A673 (cell line): Measurements from ENCODE around the gene UVSSA. TPM values are rescaled to one million over a fixed set of nuclear protein-coding genes. Genes with fewer than 3 reads are reported as not detected.

ENCODE experiments used
- BruUV-seq: library from RNA; stranded (reverse); fragments of 400-500 nt; replicated peaks from 2 replicates; lab custom pipeline; 2021; lab: Mats Ljungman, UMichigan
- CTCF ChIA-PET: fragments of 300-600 bp; sonication (Branson Sonifier 250); formaldehyde crosslinking; loops from one replicate; lab custom pipeline; 2022; ENCODE audit warnings: antibody characterized with exemption; lab: Charles Lee
- POLR2A ChIA-PET: fragments of 300-600 bp; sonication (Branson Sonifier 250); formaldehyde crosslinking; loops from one replicate; lab custom pipeline; 2022; ENCODE audit warnings: antibody characterized with exemption; ENCODE audit not compliant: low non-redundant PET; lab: Charles Lee
- DNase-seq: peaks from one replicate; pipeline ENCODE4 v3.0.0-alpha.2; 2015; ENCODE audit warnings: low spot score
- H3K27ac ChIP-seq: fragments of 200-600 bp; sonication (generic); 2 replicates; pipeline ENCODE4 v1.5.1; 2016; ENCODE audit warnings: mixed run types, low read depth, mild to moderate bottlenecking, mixed read lengths, antibody characterized with exemption, low read length; ENCODE audit not compliant: poor library complexity, severe bottlenecking
- H3K27me3 ChIP-seq: fragments of 200-600 bp; sonication (generic); replicated peaks from 2 replicates; pipeline ENCODE4 v1.6.1; 2017; ENCODE audit warnings: mixed run types, low read depth, mild to moderate bottlenecking, mixed read lengths, antibody characterized with exemption, low read length; ENCODE audit not compliant: insufficient read depth, poor library complexity
- H3K36me3 ChIP-seq: fragments of 200-600 bp; sonication (generic); 2 replicates; pipeline ENCODE4 v1.6.1; 2016; ENCODE audit warnings: mixed run types, mild to moderate bottlenecking, mixed read lengths, antibody characterized with exemption, low read length; ENCODE audit not compliant: insufficient read depth, poor library complexity, severe bottlenecking
- H3K4me1 ChIP-seq: fragments of 200-600 bp; sonication (generic); 2 replicates; pipeline ENCODE4 v1.6.1; 2017; ENCODE audit warnings: mixed run types, mild to moderate bottlenecking, mixed read lengths, antibody characterized with exemption, low read length; ENCODE audit not compliant: insufficient read depth, poor library complexity, severe bottlenecking
- H3K4me3 ChIP-seq: fragments of 200-600 bp; sonication (generic); 2 replicates; pipeline ENCODE4 v1.5.1; 2016; ENCODE audit warnings: low read depth, mixed run types, mild to moderate bottlenecking, mixed read lengths, low read length; ENCODE audit not compliant: poor library complexity, severe bottlenecking
- H3K9me3 ChIP-seq: fragments of 200-600 bp; sonication (generic); 2 replicates; pipeline ENCODE4 v1.6.1; 2016; ENCODE audit warnings: mixed run types, low read depth, mild to moderate bottlenecking, mixed read lengths, antibody characterized with exemption, low read length; ENCODE audit not compliant: poor library complexity, severe bottlenecking
- CTCF ChIP-seq: fragments of 300-800, 200-600 bp; sonication (generic); conservative IDR thresholded peaks from 2 replicates; pipeline ENCODE4 v1.5.1; 2017; ENCODE audit warnings: low read depth, mild to moderate bottlenecking, antibody characterized with exemption, low read length, moderate library complexity, mixed read lengths
- EZH2 ChIP-seq: fragments of 200-600 bp; sonication (generic); IDR thresholded peaks from 2 replicates; pipeline ENCODE4 v1.6.1; 2017; ENCODE audit warnings: borderline replicate concordance, low read depth, mild to moderate bottlenecking, mixed read lengths, antibody characterized with exemption, low read length; ENCODE audit not compliant: poor library complexity, severe bottlenecking
- intact Hi-C: fragments of 100-400 bp; cut with micrococcal nuclease; formaldehyde crosslinking; loops from one replicate; pipeline ENCODE4 v1.10.0; 2022; ENCODE audit not compliant: unreplicated experiment
- total RNA-seq: library from RNA; stranded (reverse); gene quantifications from 2 replicates; pipeline ENCODE4 v1.2.3, GENCODE V29; 2021

The UVSSA gene
- total RNA-seq, 1 experiment from 2014 or later: 20.3 TPM

GRCh38 chr4:1330761-1331590 lies 16.0 kb upstream of the UVSSA start:
- BruUV-seq: no TSS peak
- no peak for TF ChIP-seq EZH2
- no peak overlapping the region for H3K27ac ChIP-seq
- no peak for DNase-seq
- H3K27me3 ChIP-seq: no peaks in the 10 kb centered on the region
- H3K4me3 ChIP-seq: no peak overlapping the region
- no peaks in the 10 kb centered on the region for H3K4me1 ChIP-seq
- POLR2A ChIA-PET: no interaction called here
- H3K36me3 ChIP-seq: peaks cover 27% of the 10 kb centered on the region
- CTCF ChIA-PET: no interaction called here
- intact Hi-C loops: no loop called here
- H3K9me3 ChIP-seq: no peaks in the 10 kb centered on the region

GRCh38 chr4:1331591-1332353 lies 15.2 kb upstream of the UVSSA start:
- no TSS peak for BruUV-seq
- TF ChIP-seq CTCF (no peak), EZH2 (no peak)

GRCh38 chr4:1332686-1333085 lies 14.3 kb upstream of the UVSSA start:
- no TSS peak for BruUV-seq
- intact Hi-C loops: no loop called here
- Histone ChIP-seq H3K9me3 (no peaks in the 10 kb centered on the region), H3K4me3 (no peak overlapping the region), H3K27me3 (no peaks in the 10 kb centered on the region), H3K27ac (no peak overlapping the region), H3K36me3 (peaks cover 37% of the 10 kb centered on the region), H3K4me1 (no peaks in the 10 kb centered on the region)
- TF ChIP-seq EZH2 (no peak), CTCF (no peak)
- ChIA-PET POLR2A (no interaction called here), CTCF (no interaction called here)
- DNase-seq: no peak

More at GRCh38 chr4:1331591-1332353, 15.2 kb upstream of the UVSSA start:
- POLR2A ChIA-PET: no interaction called here
- Histone ChIP-seq H3K27me3 (no peaks in the 10 kb centered on the region), H3K4me3 (no peak overlapping the region), H3K27ac (no peak overlapping the region), H3K4me1 (no peaks in the 10 kb centered on the region), H3K9me3 (no peaks in the 10 kb centered on the region), H3K36me3 (peaks cover 33% of the 10 kb centered on the region)
- intact Hi-C loops: no loop called here
- DNase-seq: no peak
- CTCF ChIA-PET: no interaction called here
